ENCODE results near the gene ZC3H15.

Gene ZC3H15

GRCh38 chr2:186544255-186544675 is 58.2 kb downstream of the ZC3H15 start:
- DNase-seq, result peak; percentile 93

DNA sequence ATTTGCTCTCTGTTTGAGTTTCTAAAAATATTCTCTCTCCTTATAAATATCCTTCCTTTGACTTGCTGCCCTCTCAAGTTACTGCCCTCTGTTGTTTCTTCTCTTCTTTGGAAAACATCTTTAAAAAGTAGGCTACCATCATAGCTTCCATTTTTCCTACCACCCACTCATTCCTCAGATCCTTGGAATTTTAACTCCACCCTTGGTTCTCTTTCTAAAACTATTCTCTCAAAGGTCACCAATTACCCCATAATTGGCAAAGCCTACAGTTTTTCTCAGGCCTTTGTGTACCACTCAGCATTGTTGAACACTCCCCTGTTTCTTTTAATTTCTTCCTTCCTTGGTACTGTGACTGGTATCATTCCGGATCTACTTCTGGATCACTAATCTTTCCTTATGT is 60.8 kb downstream of the ZC3H15 start:
- DNase-seq, result peak; percentile 38

DNA sequence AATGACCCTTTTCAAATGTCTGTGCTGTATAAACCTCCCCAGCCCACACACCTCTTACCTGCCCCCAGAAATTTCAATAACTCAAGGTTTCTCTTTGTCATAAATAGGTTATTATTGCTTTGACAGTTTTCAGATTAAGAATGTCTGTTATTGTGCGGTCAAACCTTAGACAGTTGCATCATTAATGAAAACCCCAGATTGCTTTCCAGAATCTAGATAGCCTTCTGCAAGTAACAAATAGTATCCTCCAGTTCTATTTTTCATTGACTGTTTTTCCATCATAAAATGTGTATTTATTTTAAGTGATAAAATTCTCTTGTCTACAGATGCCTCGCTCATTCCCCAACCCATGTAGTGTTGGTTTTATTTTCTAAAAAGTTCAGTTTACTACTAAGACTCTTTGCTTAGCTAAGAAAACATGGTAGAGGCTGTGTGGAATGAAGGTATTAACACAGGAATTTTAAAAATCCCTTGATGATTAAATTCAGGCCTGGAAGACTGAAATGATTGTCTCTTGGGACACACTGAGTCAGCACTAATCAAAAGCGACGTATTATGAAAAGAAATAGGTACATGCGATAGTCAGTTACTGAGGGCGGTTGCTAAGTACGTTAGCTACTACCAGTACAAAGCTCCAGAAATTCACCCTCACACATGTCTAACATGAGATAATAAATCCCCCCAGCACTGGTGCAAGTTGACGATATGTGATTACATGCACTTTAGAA is 65.4 kb downstream of the ZC3H15 start:
- DNase-seq, result no peak

DNA sequence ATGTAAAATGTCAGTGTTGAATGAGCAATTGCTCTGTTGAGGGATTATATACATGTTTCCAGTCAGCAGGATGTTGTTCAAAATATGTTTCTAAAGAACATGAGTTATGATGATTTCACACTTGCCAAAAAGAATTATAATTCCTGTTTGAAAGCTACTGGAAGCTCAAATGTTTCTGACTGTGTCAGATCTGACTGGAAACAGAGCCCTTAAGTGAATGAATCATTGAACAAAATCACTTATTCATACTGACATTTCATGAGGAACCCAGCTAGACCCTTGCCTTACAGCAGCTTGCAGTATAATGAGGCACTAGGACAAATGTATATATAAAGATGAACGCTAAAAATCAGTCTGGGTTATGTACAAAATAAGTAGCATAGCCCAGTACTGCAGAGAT is 68.4 kb downstream of the ZC3H15 start:
- DNase-seq, result no peak

- DNase-seq, result no peak
These were observed 69.0 kb downstream of the ZC3H15 start for GRCh38 chr2:186554850-186555671.

DNA sequence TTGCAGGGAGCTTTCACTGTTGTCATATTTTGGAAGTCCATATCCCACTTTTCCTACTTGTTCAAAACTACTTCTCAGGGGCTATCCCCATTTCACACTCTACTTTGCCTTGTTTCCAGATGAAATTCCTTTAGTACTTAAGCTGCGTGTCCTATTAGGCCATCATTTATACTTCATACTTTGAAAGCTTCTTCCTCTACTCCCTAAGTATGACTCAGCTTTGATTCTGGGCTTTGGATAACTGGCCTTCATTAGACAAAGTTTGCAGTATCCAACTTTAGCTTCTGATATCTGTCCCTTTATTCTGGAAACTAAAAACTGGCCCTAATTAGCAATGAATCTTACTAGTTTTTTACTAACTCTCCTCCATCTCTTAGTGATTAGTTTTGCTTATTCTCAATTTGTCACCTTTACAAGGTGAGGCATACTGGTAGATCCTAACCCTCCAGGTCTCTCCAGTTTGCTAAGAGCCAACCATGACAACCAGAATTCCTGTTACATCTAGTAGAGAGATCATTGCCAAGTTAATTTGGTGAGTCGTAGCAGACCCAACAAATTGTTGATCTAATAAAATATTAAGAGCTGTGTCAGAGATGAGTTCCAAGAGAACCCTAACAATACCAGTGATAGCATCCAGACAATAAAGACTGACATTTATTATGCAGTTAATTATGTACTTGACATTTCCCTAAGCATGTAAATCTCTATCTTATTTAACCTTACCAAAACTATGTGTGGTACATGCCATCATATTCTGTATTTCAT is 72.6 kb downstream of the ZC3H15 start:
- no peak for DNase-seq
